GM20431 (cell line): ENCODE data around the gene IER5.
"Not testable (repeated sequence)": the region's sequence is repeated elsewhere in the genome, so short reads cannot be mapped to it uniquely, and the experiment has no call there.

Source experiments
- in situ Hi-C: fragments of 300-500 bp; cut with MseI, MboI; formaldehyde crosslinking; loops from one replicate; pipeline ENCODE4 v1.15.0; 2020; ENCODE audit warnings: low sequenced_read_pairs; ENCODE audit not compliant: unreplicated experiment

IER5 gene

DNA sequence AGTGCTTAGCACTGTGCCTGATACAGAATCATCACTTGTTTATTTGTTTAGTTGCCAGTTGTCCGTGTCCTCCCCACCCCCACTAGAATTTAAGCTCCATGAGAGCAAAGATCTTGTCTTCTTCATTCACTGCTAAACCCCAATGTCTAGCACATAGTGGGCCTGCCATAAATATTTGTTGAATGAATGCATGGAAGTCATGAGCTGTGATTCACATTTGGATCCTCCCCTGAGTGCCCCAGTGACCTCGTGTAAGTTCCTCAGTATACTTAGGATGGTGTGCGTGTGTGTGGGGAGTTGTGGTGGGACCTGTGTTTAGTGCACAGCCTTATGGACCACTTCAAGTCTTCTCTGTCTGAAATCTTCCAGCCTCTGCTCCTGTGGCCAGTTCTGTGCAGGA lies 23.1 kb downstream of the IER5 start:
- in situ Hi-C loops = no loop called here

DNA sequence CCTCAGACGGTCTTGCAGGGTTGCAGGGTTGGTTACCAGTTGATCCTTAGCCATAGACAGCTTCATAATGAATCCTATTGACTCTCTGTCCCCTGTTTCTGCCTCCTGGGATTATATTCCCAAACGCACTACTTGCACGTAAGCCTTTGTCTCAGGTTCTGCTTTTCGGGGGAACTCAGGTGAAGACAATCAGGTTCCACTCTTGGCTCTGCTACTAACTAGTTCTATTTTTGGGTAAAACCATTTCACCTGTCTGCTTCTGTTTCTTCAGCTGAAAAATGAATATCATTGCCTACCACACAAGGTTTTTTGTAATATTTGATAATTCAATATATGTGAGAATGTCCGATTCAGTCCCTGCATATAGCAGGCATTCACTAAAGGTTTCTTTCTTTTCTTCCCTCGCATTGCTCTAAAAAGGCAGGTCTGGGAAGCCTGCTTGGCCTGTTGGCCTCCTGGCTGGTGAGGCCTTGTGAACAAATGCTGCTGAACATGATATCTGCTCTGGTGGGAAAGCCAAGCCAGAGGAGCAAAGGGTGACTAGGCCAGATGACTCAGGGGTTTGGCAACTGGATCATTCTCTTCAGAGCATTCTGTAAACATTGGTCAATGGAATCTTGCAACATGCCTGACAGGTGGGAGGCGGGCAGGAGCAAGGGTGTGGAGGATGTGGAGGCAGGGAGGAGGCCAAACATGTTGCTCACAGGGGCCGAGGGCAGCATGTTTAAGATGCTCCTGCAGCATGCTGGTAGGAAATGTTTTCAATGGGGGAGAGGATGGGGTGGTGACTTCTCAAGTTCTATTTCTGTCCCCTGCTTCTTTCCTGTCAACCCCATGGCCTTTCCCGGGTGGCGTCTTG lies 23.8 kb downstream of the IER5 start:
- in situ Hi-C loops = no loop called here

DNA sequence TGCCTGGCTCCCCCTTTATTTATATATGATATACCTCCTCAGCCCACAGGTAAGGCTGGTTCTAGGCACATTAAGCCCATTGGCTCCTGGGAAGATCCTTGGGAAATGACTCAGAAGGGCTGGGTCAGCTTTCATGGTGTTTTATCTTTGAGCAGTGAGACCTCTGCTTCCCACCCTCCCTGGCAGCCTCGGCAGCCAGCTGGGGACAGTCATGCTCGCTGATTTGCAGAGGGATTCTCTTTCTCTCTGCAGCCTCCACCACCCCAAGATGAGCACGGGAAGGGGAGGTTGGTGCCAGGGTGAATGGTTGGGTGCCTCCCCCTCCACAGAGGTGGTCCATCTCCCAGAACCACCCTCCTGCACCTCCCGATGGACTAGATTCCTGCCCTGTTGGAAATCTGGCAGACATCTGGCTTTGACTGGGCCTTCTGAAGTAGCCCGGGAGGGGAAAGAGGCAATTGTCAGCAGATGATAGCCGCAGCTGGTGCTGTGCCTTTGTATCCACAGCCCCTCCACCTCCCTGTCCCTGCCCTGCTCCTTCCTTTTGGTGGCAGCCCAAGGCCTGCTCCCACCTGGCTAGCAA lies 24.6 kb downstream of the IER5 start:
- in situ Hi-C loops = no loop called here

DNA sequence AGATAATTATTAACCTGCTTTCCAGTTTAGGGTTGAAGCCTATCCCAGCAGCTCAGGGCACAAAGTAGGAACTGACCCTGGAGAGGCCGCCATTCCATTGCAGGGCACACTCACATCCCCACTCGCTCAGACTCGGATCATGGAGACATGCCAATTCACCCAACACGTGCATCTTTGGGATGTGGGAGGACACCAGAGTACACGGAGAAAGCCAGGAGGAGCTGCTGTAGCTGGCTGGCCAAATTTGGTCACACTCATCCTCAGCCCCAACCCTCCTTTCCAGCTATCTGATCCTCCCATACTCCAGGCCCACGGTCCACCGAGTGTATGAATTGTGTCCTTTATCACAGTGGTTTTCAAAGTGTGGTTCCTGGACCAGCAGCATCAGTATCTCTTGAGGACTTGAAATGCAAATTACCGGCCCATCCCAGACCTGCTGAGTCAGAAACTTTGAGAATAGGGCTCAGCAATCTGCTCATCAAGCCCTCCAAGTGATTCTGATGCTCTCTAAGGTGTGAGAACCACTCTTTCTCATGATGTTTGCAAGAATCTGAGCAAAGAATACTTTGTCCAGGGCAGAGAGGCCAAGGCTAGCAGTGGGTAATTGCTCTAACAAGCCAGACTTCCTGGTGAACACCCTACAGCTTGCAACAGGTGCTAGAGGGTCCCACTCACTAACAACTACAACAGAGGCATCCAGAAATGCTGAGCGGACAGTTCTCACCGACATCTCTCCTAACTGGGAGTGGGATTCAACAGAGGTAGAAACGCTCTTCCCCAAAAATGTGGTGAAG lies 26.3 kb downstream of the IER5 start:
- in situ Hi-C loops = no loop called here

DNA sequence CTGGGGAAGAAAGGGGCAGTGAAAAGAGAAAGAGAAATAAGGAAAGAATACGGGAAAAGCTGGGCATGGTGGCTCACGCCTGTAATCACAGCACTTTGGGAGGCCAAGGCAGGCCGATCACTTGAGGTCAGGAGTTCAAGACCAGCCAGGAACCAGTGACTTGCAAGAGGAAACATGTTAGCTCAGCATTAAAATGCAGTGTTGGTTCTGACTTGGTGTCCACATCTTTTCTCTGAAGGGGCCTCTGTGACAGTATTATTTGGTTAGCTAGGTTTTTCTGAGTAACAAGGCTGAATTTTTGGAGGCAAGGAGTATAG lies 26.8 kb downstream of the IER5 start:
- in situ Hi-C loops = no loop called here

DNA sequence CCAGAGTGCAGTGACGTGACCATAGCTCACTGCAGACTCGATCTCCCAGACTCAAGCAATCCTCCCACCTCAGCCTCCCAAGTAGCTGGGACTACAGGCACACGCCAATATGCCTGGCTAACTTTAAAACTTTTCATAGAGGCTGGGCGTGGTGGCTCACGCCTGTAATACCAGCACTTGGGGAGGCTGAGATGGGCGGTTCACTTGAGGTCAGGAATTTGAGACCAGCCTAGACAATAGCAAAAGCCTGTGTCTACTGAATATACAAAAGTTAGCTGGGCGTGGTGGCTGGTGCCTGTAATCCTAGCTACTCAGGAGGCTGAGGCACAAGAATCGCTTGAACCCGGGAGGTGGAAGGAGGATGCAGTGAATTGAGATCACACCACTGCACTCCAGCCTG lies 27.5 kb downstream of the IER5 start:
- in situ Hi-C loops = not testable (repeated sequence)

DNA sequence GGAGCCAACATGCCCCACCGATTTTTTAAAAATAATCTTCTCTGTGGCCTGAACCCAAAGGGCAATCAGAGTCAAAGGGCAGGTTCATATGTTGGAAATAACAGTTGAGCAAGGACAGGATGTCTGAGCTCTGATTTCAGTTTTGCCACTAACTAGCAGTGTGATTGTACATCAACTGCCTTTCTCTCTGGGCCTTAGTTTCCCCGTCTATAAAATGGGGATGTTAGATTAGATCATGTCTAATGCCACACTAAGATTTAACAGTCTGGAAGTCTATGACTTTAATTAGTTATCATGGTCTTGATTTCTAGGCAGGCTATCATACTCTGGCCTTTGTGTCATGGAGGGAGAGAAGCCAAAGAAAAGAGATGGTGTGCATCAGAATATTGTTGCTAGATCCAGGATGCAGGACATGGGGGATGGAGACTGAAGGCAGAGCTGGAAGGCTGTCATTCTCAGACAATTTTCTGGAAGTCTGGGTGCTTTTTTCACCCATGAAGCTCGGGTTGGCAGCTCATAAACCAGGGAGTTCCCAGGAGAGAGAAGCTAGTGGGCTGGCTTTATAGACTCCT lies 28.4 kb downstream of the IER5 start:
- in situ Hi-C loops = no loop called here

DNA sequence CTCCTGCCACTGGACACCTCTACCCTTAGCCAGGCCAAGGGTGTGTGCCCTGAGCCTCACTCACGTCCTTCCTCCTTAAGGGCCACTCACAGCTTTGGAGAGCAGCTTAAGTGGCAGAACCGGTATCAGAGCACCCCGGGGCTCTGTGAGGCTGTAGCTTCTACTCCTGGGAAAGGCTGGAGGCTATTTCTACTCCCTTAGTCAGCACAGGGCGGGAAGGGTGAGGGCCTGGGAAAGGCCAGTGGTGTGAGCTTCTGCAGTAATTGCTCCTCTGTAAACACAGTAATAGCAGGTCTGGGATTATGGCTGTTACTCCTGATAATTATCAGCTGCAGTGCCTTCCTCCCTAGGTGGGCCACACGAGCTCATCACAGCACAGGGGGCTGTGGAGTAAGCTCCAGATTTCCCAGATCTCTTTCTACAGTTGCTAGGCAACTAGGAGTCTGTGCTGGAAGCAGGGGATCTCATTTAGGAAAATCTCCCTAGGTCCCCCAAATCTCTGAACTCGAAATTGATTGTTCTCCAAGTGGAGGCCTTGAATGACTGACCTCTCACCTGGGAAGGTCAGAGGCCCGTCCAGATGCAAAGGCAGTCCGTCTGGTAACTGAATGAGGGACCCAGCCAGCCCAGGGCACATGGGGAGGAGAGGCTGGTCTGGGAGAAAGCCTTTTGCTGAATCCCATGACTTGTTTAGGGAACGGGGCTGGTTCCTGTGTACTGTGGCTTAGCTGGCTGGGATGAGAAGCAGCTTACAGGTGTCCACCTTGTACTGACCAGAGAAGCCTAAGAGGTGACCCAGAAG lies 29.3 kb downstream of the IER5 start:
- in situ Hi-C loops = no loop called here

DNA sequence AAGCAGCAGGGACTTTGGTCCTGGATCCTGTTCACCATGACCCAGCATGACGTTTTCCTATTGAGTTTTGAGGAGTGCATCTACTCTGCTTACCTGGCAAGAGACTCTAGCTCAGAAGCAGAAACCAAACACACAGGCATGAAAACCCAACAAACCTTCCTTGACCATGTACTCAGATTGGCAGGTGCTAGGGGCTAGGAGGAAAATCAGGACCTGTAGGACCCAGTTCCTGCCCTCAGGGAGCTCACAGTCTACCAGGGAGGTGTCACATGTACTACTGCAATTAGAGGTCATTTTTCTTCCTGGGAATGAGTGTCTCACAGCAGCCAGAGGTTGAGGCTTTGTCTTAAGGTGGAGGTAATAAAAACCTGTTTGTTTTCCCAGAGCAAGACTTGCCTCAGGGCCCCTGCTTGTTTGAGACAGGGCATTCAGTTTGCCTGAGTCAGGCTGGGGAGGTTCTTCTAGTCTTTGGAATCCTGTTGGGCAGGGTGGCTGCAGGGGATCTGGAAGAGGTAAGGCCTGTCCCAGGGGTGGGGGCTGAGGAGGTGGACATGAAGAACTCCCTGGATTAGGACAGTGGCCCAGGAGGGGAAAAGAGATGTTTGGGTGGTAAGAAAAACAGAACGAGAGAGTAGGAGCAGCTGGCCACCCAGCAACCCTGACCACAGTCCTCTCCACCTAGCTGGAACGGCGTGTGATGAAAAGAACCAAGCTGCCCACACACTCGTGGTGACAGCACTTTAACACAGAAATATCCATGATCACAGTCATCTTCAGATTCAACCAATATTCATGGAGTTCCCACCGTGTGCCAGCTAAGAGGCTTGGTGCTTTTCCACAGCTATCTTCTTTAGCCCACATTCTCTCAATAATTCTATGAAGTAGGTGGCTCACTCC lies 30.8 kb downstream of the IER5 start:
- in situ Hi-C loops = no loop called here

DNA sequence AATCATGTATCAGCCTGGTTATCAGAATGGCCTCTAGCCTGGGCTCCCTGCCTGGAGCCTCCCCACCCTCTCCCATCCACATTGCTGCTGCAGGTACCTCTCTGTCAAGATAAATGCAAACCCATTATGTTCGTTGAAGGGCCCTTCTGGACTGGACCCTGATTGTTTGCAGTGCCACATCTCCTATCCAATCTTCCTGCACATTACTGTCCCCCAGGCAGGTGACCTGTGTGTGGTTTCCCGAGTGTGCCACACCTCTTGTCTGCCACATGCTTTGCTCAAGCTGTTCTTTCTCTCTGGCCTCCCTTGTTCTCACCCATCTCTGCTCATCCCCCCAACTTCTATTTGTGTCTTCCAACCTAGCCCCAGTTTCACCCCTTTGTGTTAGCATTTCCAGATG lies 32.4 kb downstream of the IER5 start:
- in situ Hi-C loops = no loop called here

DNA sequence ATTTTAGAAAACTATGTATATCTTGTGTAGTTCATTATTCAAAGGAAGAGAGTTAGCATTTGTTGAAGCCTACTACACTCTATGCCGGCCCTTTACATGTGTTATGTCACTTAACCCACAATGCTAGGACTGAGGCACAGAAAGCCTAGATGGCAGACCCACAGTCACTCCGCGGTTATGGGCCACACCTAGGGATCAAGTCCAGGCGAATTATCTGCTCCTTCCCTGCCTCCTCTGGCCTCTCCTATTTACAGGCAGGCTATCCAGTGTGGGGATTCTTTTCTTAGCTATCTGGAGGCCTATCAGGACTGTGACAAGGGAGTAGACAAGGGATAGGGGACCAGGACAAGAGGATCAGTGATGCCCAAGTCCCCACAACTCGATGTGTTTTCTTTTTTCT lies 33.0 kb downstream of the IER5 start:
- in situ Hi-C loops = no loop called here

DNA sequence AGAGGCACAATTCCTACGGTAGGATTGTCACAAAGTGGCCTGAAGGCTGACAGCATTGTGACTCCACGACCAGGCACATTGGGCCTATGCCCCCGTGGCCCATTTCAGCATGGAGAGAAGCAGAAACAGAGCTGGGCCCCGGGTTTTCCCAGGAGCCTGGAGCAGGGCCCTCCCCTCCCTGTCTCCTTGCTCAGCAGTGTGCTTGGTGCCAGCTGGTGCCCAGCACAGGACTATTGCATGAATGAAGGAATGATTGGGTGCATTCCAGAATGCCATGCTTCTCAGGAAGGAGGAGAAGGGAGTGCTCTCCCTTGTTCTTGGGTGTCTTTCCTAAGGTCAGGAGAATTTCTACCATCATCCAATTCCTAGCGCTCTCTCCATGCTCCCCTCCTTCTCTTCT lies 33.7 kb downstream of the IER5 start:
- in situ Hi-C loops = no loop called here

DNA sequence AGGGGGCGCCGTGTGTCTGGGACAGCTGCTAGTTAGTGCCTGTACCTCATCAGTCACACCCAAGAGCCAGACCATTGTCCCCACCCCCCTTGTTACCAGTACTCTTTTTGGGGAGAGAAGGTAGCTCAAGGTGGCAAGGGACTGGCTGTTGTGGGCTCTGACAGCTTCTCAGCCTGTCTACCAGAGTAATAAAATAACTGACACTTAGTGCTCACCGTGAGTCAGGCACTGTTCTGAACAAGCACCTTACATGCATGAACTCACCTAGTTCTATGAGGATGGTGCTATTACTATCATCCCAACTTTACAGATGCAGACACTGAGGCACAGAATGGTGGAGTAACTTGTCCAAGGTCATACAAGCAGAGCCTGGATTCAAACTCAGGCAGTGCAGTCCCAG lies 34.7 kb downstream of the IER5 start:
- in situ Hi-C loops = no loop called here

DNA sequence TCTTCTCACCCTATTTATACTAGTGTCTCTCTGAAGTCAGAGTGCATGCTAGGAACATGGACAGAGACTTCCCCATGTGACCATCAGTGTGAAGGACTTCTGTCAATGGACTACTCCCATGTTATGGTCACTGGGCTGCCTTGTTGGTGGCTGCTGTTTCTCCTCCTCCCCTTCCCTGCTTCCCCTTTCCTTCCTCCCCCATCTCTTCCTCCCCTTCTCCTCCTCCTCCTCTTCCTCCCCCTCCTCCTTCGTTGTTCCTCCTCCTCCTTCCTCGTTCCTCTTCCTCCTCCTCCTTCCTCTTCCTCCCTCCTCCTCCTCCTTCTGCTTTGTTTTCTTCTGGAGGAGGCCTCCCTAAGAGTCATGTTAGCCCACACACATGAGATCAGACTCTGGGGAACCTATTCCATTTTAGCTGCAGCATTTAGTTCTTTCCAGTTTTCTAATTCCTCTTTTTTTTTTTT lies 35.8 kb downstream of the IER5 start:
- in situ Hi-C loops = no loop called here

DNA sequence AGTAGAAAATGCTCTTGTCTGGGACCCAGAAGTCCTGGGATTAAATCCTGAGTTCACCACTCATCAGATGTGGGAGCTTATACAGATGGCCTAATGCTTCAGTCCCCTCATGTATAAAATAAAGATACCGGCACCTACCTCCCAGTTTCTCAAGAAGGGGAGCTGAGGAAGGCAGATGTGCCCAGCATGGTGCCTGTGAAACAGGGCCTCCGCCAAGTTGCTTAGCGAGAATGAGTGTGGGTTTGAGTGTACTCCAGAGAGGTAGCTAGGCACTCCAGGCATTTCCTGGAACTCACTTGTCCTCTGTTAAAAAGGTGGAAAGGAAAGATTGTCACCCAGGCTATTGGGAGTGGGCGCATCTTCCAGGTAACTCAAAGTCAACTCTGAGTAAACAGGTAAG lies 37.8 kb downstream of the IER5 start:
- in situ Hi-C loops = no loop called here

DNA sequence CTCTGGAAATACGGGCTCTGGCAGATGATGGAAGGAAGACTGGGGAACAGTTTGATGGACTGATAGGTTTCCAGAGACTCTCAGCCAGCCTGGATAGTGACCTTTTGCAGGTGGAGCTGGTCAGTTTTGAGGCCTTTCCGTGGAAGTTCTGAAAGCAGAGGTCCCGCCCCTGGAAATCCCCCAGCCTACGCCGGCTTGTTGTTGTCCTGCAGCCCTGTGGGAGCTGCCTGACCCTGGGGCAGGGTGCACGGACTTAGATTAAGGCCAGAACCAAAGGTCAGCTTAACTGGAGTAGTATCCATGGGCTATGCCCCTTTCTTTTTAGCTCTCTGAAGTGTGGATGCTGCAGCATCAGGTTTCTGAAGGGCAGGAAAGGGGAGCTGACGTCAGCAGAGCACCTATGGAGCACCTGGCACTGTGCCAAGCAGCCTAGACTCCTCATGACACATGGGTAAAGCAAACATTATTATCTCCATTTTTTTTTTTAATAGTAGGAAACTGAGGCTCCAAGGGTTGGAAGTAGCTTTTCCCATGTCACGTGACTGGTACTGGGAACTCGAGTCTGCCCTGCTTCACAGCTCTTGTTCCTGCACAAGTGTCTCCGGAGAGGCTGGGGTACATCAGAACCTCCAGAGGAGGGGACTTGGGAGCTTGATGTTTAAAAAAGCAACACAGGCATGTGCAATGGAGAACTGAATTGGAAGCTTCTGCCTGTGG lies 38.5 kb downstream of the IER5 start:
- in situ Hi-C loops = no loop called here

DNA sequence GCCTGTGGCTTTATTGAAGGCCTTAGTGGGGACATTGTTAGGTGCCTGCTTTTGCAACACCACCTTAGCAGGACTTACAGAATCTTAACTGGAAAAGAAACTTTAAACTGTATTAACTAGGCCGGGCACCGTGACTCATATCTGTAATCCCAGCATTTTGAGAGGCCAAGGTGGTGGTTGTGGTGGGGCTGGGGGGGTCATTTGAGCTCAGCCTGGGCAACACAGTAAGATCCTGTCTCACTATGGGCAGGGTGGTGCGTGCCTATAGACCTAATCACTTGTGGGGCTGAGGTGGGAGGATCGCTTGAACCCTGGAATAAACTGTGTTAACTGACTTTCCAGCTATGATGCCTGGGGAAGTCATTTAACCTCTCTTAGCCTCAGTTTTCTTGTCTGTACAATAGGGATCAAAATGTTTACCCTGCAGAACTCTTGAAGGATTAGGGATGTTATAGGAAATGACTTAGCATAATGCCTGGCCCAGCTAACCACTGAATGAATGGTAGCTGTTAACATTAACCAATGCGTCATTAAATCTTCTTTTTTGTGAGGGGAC lies 39.5 kb downstream of the IER5 start:
- in situ Hi-C loops = no loop called here
